IPS DF 19.7 (cell line): ENCODE measurements around the gene SMIM7.

Experiments used
- DNase-seq: peaks from one replicate; pipeline ENCODE4 v3.0.0-alpha.2; 2013; ENCODE audit warnings: low read depth, low spot score

Gene SMIM7

GRCh38 chr19:16623066-16623465 lies 36.9 kb downstream of the SMIM7 start:
- no peak for DNase-seq

- DNase-seq, result no peak
These were observed 38.7 kb downstream of the SMIM7 start for GRCh38 chr19:16621165-16621800.

DNA sequence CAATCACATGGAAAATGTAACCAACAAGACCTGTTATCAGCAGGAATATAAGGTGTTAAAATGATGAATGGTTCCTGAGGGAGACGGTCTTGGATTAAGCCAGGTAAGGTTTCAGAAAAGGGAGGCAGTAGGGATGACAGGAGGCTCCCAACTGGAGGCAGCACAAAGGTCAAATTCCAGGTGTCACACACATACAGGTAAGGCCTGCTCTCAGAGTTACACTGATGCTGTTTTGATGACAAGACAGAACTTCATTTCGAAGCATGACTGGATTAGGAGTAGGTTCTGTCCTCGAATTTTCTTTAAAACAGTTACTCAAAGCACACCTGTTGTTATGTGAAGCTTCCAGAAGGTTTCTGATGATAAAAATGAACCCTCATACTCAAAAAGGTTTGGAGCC lies 39.4 kb downstream of the SMIM7 start:
- no peak for DNase-seq

- DNase-seq, result no peak
These were observed 39.9 kb downstream of the SMIM7 start for GRCh38 chr19:16620018-16620417.

GRCh38 chr19:16619457-16619856 lies 40.5 kb downstream of the SMIM7 start:
- no peak for DNase-seq

DNA sequence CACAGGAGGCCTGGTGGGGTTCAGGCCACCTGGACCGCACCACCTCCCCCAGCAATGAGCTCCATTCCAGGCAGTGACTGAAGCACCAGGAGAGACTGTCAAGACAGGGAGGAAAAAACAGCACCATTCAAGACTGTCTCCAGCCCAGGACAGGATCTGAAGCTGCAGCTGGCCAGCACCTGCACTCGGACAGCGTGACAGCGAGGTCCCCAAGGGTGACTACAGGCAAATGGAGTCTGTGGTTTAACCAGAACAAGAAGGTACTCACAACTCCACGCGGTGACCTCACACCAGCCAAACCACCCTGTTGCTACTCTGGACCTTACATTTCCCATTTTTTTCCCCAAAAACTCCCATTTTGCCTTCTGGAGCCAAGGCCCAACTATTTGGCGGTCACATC lies 41.7 kb downstream of the SMIM7 start:
- no peak for DNase-seq

DNA sequence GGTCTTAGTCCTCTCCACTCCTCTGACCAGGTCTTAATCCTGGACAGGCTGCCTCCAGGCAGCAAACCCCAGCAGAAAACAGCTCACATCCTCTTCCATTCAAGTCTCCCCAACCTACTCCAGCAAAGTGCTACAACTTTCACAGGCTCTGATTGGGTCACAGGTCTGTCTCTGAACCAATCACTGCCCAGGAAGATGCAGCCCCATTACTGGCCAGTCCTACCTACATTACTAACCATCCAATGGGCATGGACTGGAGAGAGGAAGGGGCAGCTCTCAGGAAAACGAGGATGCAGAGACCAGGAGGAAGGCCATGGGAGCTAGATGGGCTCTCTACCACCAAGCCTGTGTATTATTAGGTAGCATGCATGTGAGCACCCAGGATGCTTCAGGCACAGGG lies 44.1 kb downstream of the SMIM7 start:
- no peak for DNase-seq

- no peak for DNase-seq
These were observed 45.0 kb downstream of the SMIM7 start for GRCh38 chr19:16614941-16615340.

DNA sequence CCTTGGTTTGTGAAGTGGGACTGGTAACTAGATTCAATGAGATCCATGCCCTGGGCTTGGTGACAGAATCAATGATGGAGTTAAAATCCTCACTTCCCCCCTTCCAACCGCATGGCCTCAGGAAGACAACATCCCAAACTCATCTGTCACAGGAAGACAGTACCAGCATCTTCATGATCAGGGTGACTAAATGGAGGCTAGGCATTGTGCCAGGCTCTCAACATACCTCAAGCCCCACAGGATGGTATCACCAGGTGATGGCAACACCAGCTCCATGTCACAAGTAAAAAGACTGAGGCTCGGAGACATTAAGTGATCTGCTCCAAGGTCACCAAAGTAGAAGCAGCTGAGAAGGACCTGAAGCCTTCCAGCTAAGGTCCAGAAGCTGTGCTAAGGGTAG lies 46.1 kb downstream of the SMIM7 start:
- no peak for DNase-seq

DNA sequence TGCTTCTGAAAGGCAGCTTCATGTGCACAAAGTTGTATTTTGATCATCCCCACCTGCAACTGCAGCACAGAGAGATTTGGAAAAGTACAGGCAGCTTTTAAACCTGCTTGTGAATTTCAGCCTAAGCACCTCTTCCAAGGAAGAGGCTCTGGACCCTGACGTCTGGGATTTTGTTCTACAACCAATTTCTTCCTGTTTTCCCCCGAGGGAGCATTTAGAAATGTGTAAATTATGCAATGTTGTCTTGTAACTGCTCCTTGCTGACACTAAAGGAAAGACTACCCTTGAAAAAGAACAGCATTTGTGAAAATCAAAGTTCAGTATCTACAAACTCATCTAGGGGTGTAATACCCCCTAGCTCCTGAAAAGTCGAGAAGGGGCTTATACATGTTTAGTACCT lies 47.3 kb downstream of the SMIM7 start:
- no peak for DNase-seq

DNA sequence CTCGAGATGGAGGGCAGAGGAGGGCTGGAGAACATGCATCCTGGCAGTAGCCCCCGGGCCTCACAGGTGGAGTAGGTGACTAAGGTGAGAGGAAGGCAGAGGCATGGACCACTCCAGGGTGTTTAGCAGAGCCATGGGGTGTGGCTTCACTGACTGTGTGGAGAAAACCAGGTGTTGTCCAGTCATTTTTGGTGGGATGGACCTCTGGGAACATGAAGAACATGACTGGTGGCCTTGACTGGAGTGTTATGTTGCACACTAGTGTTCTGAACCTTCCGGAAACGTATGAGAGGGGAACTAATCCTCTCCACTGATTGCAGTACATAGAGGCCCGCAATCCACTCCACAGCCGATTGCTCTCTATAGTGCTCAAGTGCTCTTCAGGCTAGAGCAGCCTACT lies 48.8 kb downstream of the SMIM7 start:
- DNase-seq, result no peak

GRCh38 chr19:16609511-16610200 lies 50.3 kb downstream of the SMIM7 start:
- DNase-seq, result no peak

- DNase-seq, result no peak
These were observed 51.6 kb downstream of the SMIM7 start for GRCh38 chr19:16608290-16608739.

GRCh38 chr19:16607819-16608218 lies 52.1 kb downstream of the SMIM7 start:
- DNase-seq, result no peak

- DNase-seq, result no peak
These were observed 54.4 kb downstream of the SMIM7 start for GRCh38 chr19:16605553-16605994.

- DNase-seq, result no peak
These were observed 54.8 kb downstream of the SMIM7 start for GRCh38 chr19:16605115-16605514.

DNA sequence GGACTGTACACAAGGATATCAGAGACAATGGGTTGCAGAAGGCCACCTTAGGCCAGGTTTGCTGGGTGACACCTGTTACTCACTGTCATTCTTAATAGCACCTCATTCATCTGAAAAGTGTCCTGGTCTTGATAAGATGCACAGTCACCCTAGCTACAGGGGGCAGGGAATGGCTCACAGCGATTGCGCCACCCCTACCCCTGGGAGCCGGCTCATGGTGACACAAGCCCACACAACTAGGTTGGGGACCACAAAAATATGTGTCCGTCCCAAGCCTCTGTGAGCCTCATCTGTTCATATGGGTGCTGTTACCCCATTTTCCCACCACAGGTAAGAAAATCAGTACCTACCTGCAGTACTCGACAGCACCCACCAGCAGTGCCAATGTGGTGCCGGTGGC lies 55.3 kb downstream of the SMIM7 start:
- DNase-seq, result no peak

GRCh38 chr19:16603090-16603489 lies 56.9 kb downstream of the SMIM7 start:
- no peak for DNase-seq

DNA sequence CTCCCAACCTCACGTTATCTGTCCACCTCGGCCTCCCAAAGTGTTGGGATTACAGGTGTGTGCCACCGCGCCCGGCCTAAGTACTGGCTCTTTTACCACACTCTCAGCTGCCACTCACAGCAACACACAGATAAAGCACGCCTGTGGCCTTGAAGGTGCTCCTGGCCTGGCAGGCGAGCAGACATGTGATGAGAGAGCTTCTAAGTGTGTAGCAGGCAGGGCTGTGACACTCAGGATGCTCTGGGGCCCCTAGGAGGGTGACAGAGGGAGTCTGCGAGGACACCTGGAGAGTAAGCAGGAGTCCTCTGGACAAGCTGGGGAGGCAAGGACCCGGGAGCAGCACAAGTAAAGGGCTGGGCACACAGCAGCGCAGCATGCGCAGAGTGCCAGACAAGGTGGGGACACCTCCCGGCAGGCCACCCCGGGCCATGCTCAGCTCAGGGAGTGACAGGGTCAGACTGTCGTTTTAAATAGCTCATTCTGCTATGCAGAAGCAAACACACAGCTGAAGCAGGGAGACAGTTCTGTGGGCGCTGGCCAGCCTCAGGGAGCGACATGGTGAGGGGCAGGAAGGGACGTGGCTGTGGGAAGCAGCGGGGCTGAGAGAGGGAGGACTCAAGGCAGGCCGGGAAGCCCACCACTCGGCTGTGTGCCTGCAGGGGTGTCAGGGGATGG lies 58.4 kb downstream of the SMIM7 start:
- DNase-seq, result no peak

GRCh38 chr19:16600824-16601223 lies 59.1 kb downstream of the SMIM7 start:
- DNase-seq, result no peak

GRCh38 chr19:16599655-16600346 lies 60.1 kb downstream of the SMIM7 start:
- no peak for DNase-seq

DNA sequence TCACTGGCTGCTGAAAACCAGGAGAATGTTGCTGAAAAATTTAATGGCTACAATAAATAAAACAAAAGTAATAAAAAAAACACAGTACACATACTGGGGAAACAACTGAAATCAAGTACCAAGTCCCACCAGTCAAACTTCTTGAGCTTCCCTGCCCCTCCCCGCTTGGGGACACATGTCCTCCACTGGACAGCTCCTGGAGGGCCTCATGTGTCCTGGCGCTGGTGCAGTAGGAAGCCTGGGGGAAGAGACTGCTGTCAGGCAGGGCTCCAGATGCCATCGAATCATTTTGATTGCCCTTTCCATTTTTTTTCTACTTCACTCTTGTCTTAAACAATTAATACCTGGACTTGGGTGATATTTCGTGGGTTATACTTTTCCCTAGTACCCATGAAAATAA lies 61.1 kb downstream of the SMIM7 start:
- no peak for DNase-seq
